Activated naive CD4-positive, alpha-beta T cell treated with Interleukin-2 at 50 U/mL for 16 hours (primary cell): ENCODE data around the gene EDEM2.
"Not testable (repeated sequence)": the region's sequence is repeated elsewhere in the genome, so short reads cannot be mapped to it uniquely, and the experiment has no call there.

Experiments
- DNase-seq: peaks from one replicate; pipeline ENCODE4 v3.0.0-alpha.2; 2020

The EDEM2 gene

GRCh38 chr20:35125753-35126152 lies 21.4 kb downstream of the EDEM2 start:
- no peak for DNase-seq

GRCh38 chr20:35122756-35123405 lies 24.3 kb downstream of the EDEM2 start:
- no peak for DNase-seq

GRCh38 chr20:35121186-35121585 lies 25.9 kb downstream of the EDEM2 start:
- DNase-seq, result no peak

GRCh38 chr20:35120012-35120701 lies 27.0 kb downstream of the EDEM2 start:
- no peak for DNase-seq

GRCh38 chr20:35117629-35118028 lies 29.5 kb downstream of the EDEM2 start:
- no peak for DNase-seq

- DNase-seq, result no peak
These were observed 29.9 kb downstream of the EDEM2 start for GRCh38 chr20:35117196-35117595.

GRCh38 chr20:35116258-35116657 lies 30.9 kb downstream of the EDEM2 start:
- no peak for DNase-seq

- no peak for DNase-seq
These were observed 31.5 kb downstream of the EDEM2 start for GRCh38 chr20:35115606-35116005.

GRCh38 chr20:35112276-35112675 lies 34.9 kb downstream of the EDEM2 start:
- DNase-seq, result not testable (repeated sequence)

- no peak for DNase-seq
These were observed 35.8 kb downstream of the EDEM2 start for GRCh38 chr20:35111141-35111888.

GRCh38 chr20:35108921-35109320 lies 38.2 kb downstream of the EDEM2 start:
- DNase-seq, result no peak

- no peak for DNase-seq
These were observed 40.2 kb downstream of the EDEM2 start for GRCh38 chr20:35106827-35107380.

- DNase-seq, result no peak
These were observed 42.3 kb downstream of the EDEM2 start for GRCh38 chr20:35104685-35105295.

GRCh38 chr20:35101620-35102019 lies 45.5 kb downstream of the EDEM2 start:
- DNase-seq, result no peak

- DNase-seq, result peak; percentile 44
These were observed 53.8 kb downstream of the EDEM2 start for GRCh38 chr20:35093267-35093884.

- DNase-seq, result peak; percentile 90
These were observed 54.4 kb downstream of the EDEM2 start, which contains the start of gene TRPC4AP for GRCh38 chr20:35092524-35093266. Gene TRPC4AP, minus strand, starts transcription at chr20:35092807. Its CDS starts 26 bp downstream, at chr20:35092781.

- no peak for DNase-seq
These were observed 55.2 kb downstream of the EDEM2 start for GRCh38 chr20:35091816-35092523.

GRCh38 chr20:35088231-35089145 lies 58.6 kb downstream of the EDEM2 start:
- no peak for DNase-seq

GRCh38 chr20:35087791-35088190 lies 59.3 kb downstream of the EDEM2 start:
- DNase-seq, result no peak

GRCh38 chr20:35087355-35087754 lies 59.8 kb downstream of the EDEM2 start:
- DNase-seq, result no peak
